Stimulated activated CD4-positive, alpha-beta T cell treated with anti-CD3 and anti-CD28 coated beads, TNF-alpha, amount 100 ng/mL, for 1 hour (primary cell): Measurements from ENCODE around the gene ASB18.

ENCODE experiments used
- DNase-seq, 3 donors: peaks; one replicate each; pipeline ENCODE4 v3.0.0-alpha.2; 2020; ENCODE audit warnings: low read depth in 3 of 3, low spot score in 1 of 3

ASB18 gene

DNA sequence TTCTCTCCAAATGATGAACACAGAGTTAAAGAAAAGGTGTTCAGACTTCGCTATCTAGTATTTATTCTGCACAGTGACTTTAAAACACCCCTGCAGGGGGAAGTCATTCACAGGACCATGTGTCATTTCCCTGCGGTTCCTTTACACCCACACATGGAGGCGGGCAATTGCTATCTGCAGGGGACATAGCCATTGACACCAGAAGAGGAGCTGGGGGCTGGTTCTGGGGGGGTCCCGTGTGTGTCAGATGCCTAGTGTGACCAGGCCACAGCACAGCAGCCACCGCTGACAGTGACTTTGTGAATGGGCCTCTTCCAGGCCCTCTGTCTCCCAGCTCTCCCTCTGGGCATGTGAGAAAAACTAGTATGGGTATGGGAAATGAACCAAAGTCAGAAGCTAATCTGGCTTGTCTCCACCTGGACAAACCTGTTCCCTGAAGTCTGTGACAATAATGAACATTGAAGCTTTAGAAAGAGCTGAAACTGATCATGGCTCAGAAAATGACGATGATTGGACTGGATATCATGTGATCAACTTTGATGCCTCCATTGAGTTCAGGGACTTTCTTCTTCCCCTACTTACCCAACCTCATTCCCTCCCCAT, 88.6 kb downstream of the ASB18 start:
- DNase-seq = no peak

GRCh38 chr2:236173729-236174607, 90.2 kb downstream of the ASB18 start:
- no peak for DNase-seq

- no peak for DNase-seq
Observed at GRCh38 chr2:236173036-236173728, 91.0 kb downstream of the ASB18 start.

- no peak for DNase-seq
Observed at GRCh38 chr2:236172255-236173035, 91.8 kb downstream of the ASB18 start.

- DNase-seq = no peak
Observed at GRCh38 chr2:236171680-236172254, 92.4 kb downstream of the ASB18 start.

DNA sequence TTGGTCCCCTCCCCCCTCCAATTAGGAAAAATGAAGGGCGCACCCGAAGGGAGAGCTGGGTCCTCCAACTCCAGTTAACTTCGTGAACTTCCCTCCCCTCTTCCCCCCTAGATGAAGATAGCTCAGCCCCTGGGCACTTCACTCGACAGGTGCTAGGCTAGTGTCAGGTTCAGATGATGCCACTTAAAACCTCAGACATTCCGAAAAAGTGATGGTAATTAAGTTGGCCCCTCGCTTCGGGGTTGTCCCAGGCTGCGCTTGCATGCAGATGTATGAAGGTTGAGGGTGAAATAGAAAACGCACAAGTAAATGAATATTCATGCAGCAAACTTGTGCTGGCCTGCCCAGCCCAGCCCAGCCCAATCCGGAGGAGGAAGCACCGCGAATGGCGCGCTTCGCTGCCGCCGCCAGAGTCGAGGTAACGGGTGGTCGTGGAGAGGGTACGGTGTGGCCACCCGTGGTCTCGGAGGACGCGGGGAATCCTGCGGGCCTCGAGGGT, 93.0 kb downstream of the ASB18 start:
- no peak for DNase-seq

DNA sequence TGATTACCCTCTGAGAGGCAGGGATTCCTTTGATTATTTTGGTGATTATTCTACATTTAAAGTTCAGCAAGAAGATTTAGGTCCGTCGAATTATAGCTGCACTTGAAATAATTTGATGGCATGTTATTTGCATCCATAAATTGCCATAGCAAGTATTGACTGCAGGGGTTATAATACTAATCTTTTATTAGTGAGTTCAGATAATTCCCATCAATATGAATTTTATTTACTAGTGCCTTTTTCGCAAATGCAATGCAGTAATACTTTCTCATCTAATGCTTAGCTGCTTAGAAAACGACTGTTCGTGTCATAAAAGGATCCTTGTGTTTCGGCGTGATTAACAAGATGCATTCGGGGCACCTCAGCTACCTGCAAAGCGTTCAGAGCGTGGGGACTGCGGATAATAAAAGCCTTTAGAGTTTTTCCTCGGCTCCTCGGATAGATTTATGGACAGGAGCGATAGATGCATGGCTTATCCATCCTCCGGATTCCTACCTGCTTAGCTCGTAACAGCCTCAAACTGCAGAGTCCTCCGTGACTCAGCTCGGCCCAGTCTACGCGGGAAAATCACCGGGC, 93.5 kb downstream of the ASB18 start:
- no peak for DNase-seq

DNA sequence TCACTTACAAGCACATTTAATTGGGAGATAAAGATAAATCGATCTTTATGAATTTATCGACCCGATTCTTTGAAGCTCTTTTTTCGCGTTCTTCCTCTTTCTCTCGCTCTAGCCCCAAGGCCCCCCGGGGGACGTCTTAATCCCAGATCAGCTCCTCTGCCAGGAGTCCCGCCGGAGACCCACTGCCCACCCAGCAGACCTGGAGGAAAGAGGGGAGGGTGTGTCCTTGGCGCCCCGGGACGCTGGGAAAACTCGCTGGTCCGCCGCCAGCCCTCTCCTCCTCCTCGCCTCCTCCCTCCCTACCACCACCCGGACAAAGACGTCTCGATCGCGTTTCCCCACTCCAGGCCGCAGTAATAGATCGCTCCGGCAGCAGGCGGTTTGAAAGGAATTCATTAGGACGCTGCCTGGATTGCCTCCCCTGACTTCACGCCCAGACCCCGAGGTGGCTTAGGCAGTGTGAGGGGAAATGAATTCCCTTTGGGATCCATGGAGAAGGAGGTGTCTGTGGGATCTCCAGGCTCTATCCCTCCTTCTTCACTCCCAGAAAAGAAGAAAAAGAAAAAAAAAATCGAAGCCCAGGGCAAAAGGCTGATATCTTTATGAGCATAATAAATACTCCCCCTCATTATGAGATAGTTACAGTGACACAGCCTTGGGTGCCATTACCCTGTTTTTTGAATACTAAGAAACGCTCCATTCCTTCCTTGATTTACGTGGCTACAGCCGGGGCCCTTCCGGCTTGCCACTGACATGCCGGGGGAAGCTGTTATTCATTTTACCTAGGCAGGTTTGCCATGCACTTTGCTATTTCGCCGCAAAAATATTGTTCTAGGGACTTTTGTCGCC, 94.2 kb downstream of the ASB18 start:
- DNase-seq = no peak

DNA sequence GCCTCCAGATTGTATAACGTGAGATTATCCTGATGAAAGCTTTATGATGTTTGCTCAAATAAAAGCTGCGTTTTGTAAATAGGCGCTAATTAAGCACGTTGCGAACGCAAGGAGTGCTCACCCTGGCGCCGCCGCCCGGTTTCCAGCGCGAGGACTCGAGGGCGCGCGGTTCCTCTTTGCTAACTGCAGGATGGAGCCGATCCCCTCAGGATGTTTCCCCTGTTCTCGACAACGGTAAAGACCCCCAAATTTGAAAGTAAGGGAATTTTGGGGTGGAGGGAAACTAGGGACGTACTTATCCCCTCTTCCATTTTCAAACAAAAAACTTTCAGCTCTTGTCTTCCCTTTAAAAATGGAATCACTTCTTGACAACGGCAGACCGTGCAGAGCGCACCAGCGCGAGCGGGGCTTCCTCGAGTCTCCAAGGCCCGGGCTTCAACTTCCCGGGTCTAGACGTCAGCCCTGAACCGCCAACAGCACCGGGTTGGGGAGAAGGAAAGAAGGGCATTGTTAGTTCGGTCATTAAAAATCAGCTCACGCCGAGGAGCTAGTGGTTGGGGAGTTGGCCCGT, 95.0 kb downstream of the ASB18 start:
- no peak for DNase-seq

DNA sequence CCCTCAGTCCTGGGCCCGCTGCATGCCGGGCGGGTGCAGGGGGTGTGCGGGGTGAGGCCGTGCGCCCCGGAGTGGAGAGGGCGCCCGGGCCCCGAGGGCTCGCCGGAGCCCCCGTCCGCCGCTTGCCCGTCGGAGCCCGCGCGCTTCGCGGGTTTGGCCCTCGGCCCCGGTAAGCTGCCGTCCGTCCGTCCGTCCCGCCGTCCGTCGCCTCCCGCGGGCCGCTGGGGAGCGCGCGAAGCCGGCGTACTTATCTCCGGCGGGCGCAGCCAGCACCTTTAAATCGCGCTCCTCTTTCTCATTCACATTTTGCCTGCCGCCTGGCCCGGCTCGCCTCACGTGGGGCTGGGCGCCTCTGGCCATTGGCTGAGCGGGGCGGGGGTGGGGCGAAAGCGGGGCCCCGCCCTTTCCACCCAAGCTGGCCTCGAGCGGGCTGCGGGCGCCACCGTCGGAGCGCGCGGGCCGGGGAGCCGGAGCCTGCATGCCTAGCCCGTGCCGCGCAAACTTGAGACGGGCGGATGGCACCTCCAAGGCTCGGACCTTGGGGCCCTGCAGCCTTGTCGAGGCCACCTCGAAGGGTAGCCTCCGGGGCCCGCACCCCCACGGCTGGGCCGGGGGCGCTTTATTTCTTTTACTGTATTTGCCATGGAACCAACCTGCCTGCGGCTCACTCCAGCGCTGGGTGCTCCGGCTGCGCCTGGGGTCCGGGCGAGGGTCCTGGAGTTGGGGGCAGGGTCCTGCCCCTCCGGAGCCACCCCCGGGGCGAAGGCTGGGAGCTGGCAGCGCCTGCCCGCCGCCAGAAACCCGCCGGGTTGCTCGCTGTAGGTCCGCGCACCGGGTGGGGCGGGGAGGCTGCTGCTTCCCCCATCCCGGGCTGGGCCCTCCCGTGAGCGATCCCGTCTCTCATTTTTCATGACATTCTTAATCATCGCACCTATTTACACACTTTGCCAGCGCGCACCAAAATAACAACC, 95.8 kb downstream of the ASB18 start, which contains the start of gene GBX2:
Gene GBX2 (minus strand): TSS at position 277 of the 971 bp plus-strand sequence. CDS start 415 bp downstream, outside the sequence.
- no peak for DNase-seq

DNA sequence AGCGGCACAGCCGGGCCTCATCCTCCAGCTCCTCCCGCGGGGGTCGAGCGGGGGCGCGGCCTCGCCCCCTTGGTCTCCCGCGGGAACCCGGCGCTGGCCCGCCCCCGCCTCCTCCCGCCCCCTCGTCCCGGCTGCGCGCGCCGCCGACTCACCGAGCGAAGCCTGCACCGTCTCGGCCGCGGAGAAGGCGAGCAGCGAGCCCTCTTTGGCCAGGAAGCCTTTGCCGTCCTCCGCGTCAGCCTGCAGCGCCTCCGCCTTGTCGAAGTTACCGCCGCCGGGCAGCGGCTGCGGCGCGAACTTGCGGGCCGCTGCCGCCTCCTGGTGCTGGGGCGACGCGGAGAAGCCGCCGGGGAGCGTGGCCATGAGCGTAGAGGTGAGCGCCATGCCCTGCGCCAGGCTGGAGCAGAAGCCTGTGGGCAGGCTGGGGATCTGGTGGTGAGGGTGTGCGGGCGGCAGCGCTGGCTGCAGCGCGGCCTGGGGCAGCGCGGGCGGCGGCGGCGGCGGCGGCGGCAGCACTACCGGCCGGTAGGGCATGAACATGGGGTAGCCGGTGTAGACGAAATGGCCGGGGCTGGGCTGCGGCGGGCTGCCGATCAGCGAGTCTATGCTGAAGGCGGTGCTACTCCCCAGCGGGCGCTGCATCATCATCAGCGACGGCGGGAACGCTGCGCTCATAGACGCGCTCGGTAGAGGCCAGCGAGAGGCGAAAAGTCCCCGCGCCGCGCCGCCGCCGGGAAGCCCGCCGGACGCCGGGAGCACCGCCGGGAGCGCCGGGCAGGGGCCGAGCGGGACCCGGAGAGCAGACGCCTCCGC, 96.7 kb downstream of the ASB18 start:
- DNase-seq = no peak

DNA sequence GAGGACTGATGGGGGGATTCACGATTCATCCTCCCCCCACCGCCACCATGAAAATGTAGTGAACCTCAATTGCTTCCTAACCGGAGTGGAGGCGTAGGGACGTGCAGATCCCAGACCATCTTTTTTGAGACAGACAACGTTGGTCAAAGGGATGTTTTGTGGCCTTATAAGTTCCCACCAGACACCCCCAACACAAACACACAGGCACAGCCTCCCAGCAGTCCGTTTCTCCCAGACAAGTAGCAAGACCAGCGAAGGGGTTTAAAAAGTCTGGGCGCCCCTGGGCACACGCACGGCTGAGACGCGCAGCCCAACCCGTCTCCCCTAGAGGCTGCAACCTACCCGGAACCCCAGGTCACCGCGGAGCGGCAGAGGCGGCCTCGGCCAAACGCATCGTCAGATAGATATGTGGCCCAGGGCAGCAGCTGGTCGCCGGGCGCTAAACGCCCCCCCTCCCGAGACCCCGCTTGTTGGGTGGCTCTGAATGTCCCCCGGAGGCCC, 97.4 kb downstream of the ASB18 start:
- no peak for DNase-seq

- no peak for DNase-seq
Observed at GRCh38 chr2:236165842-236166795, 98.1 kb downstream of the ASB18 start.

DNA sequence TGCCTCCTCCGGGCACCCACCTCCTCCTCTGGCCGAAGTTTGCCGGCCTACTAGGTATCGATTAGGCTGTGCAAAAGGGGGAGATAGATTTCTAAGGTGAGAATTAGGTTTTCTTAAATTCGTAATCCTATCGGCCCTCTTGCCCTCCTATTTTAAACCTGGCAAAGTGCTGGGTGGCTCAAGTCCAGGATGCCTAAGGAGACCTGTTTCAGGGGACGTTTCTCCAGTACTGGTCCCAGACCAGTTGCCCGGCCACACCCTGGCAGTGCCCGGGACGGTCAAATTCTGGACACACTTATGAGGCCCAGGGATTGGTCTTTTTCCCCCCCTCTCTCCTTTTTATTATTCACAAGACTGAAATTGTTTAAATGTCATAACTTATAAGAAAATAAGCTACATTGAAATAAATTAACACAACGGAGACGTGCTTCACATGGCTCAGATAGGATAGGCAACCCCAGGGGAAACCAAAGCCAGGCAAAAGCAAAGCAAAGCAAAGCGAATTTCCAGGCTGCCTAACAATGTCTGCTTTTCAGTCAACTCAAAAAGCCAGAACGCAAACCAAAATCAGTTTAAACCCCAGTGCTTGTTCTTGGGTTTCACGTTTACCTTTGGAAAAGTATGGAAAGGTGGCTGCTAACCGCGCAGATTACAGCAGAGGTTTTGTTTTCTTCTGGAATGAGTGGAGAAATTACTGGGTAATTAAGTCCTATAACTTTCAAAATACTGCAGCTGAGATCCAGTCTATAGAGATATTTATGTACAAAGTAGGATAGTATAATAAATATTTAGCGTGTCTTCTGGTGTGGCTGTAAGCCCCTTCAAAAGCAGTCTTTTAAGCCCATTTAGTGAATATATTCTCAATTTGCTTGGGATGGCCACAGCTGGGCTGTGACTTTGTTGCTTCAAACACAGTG, 99.0 kb downstream of the ASB18 start:
- DNase-seq = no peak
